Raji (cell line): ENCODE data around the gene HDAC4.

Experiments
- POLR2A ChIP-seq: IDR thresholded peaks from 2 replicates; pipeline ENCODE4 v1.6.1; 2011; ENCODE audit warnings: low read depth, low read length, control low read depth; ENCODE audit not compliant: insufficient read depth

Gene HDAC4

DNA sequence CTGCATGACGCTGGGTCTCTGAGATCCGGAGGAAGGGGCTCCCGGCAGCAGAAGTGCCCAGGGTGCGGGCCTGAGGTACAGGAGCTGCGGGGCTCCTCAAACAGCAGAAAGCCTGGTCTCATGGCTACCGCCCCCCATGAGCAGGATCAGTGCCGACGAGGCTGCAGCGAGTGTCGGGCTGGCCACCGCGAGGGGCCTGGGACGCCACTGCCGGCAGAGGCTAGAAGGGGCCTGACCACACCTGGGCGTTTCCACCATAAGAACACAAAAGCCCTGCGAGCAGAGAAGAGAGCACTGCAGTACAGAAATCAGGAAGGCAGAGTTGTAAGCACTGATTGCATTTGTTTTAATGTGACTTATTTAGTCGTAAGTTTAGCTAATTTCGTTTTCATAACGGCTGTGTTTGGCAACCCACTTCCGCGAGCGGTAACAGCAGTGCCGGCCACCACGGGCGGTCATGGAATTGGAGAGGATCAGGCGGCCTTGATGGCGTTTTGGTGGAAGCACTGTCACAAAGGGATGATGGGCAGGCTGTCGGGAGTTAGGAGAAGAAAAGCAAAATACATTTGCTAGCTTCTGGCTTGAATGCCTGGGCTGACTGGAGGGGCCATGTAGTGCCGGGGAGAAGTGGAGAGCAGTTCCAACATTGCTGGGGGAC lies 117.4 kb downstream of the HDAC4 start:
- no peak for TF ChIP-seq POLR2A

GRCh38 chr2:239282448-239283287 lies 118.2 kb downstream of the HDAC4 start:
- no peak for TF ChIP-seq POLR2A

GRCh38 chr2:239279508-239280295 lies 121.1 kb downstream of the HDAC4 start:
- no peak for TF ChIP-seq POLR2A

DNA sequence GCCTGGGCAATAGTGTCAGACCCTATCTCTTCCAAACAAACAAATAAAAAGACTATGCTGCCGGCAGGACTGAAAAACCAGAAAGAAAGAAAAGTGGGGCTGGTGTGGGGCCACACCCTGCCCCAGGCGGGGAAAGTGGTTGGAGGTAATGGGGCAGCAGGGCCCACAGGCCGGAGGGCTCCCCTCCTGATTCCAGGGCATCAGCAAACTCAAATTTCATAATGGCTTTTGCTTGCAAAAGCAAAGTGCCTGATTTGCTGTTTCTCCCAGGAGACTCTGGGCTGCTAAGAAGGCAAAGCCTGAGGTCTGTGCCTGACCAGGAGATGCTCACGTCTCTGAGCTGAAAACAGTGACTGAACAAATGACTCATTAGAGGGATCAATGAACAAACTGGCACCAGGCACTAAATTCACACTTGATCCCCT lies 121.9 kb downstream of the HDAC4 start:
- no peak for TF ChIP-seq POLR2A

DNA sequence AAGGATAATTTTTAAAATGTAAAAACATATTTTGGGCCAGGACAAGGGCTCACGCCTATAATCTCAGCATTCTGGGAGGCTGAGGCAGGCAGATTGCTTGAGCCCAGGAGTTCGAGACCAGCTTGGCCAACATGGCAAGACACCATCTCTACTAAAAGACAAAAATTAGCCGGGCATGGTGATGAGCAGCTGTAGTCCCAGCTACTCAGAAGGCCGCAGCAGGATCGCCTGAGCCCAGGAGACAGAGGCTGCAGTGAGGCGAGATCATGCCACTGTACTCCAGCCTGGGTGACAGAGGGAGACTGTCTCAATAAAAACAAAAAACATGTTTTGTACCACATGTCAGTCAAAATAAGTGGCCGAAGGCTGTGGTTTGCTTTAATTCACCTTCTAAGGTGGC lies 122.5 kb downstream of the HDAC4 start:
- TF ChIP-seq POLR2A: no peak

GRCh38 chr2:239277401-239278085 lies 123.3 kb downstream of the HDAC4 start:
- TF ChIP-seq POLR2A: no peak

- no peak for TF ChIP-seq POLR2A
Measured at GRCh38 chr2:239276851-239277250, 124.0 kb downstream of the HDAC4 start.

- no peak for TF ChIP-seq POLR2A
Measured at GRCh38 chr2:239275847-239276831, 124.7 kb downstream of the HDAC4 start.

- TF ChIP-seq POLR2A: no peak
Measured at GRCh38 chr2:239275044-239275685, 125.7 kb downstream of the HDAC4 start.

- TF ChIP-seq POLR2A: no peak
Measured at GRCh38 chr2:239274391-239275043, 126.3 kb downstream of the HDAC4 start.

DNA sequence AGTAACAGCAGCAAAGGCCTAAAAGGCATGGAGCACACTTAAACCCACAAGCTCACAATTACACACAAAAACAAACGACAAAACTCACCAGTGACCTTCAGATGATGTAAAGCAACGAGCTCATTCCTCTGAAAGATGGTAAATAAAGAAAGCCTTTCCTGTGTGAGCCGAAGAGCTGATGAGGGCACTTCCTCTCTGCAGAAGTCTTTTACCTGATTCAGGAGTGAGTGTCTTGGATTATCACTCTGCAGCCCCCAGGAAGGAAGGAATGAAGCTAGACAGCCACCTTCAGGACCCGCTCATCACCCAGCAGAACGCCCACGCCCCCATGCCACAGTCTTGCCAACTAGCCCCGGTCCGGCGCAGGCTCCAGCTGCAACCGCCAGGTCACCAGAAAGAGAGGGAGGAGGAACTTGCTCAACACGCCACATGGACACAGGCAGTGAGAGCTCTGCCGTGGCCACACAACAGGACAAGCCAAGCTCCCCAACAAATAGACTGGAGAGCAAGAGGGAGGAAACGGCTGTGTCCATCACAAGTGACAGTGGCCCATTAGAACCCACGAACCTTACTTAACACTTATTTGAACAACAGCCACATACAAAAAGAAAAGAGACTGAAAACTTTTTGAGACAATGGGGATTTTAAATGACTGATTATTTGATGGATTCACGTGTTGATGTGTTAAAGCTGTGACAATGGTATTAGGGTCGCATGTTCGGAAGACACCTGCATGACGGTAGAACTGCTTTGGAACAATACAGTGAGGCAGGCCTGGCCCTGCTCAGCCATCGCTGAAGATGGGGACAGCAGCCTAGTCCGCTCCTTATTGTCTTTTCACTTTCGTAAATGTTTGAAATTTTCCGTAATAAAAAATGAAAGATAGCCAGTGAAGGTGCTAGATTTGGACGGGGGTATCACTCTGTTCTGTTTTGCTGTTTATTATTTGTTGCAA lies 127.3 kb downstream of the HDAC4 start:
- TF ChIP-seq POLR2A: no peak

DNA sequence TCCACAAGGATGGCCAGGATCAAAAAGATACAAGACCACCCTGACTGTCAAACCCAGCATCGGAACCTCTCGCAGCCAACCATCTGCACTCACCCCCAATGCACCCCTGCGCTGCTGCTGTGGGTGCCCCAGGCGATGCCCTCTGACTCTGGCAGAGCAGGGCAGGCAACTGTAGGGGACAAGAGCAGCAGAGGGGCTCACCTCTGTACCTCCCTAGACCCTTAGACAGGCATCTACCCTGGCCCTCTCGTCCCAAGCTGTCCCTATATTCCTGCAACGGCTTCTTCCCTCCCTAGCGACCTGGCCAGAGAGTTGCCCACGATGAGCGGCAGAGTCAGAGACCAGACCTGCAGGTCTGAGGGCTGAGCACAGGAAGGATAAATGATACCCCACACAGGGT lies 128.2 kb downstream of the HDAC4 start:
- TF ChIP-seq POLR2A: no peak
